Trophoblast cell (in vitro differentiated cells and primary cell): ENCODE measurements around the gene PEDS1.

ENCODE experiments used
- DNase-seq, 2 donors: peaks; one replicate each; pipeline ENCODE4 v3.0.0-alpha.2; 2016
- H2AFZ ChIP-seq: 2 replicates; pipeline ENCODE4 v1.6.1; 2013; ENCODE audit warnings: low read length, moderate library complexity, mild to moderate bottlenecking; ENCODE audit not compliant: insufficient read depth, poor library complexity
- H2AK5ac ChIP-seq: 2 replicates; pipeline ENCODE4 v1.6.1; 2013; ENCODE audit warnings: mild to moderate bottlenecking, low read length
- H2BK120ac ChIP-seq: 2 replicates; pipeline ENCODE4 v1.6.1; 2013; ENCODE audit warnings: low read length, mild to moderate bottlenecking, moderate library complexity; ENCODE audit not compliant: insufficient read depth, poor library complexity
- H2BK12ac ChIP-seq: 2 replicates; pipeline ENCODE4 v1.6.1; 2013; ENCODE audit warnings: mild to moderate bottlenecking, low read length, moderate library complexity
- H2BK5ac ChIP-seq: 2 replicates; pipeline ENCODE4 v1.6.1; 2013; ENCODE audit warnings: low read length, low read depth, moderate library complexity, mild to moderate bottlenecking; ENCODE audit not compliant: poor library complexity
- H3K14ac ChIP-seq: 2 replicates; pipeline ENCODE4 v1.6.1; 2013; ENCODE audit warnings: mild to moderate bottlenecking, low read length
- H3K18ac ChIP-seq: 2 replicates; pipeline ENCODE4 v1.6.1; 2013; ENCODE audit warnings: mild to moderate bottlenecking, low read length
- H3K23ac ChIP-seq: 2 replicates; pipeline ENCODE4 v1.6.1; 2013; ENCODE audit warnings: low read length
- H3K27ac ChIP-seq: 2 replicates; pipeline ENCODE4 v1.5.1; 2013; ENCODE audit warnings: low read depth, mild to moderate bottlenecking, inconsistent platforms, low read length, moderate library complexity
- H3K27me3 ChIP-seq: 2 replicates; pipeline ENCODE4 v1.6.1; 2013; ENCODE audit warnings: inconsistent platforms, mild to moderate bottlenecking, low read length, moderate library complexity; ENCODE audit not compliant: insufficient read depth
- H3K36me3 ChIP-seq, 2 experiments: 1 replicate in 1 of 2; 2 replicates in 1 of 2; pipeline ENCODE4 v1.6.1; 2013; ENCODE audit warnings: low read length in 2 of 2, mild to moderate bottlenecking in 2 of 2, moderate library complexity in 1 of 2; ENCODE audit not compliant: insufficient read depth in 2 of 2, control insufficient read depth in 1 of 2
- H3K4ac ChIP-seq: 2 replicates; pipeline ENCODE4 v1.6.1; 2013; ENCODE audit warnings: low read depth, mild to moderate bottlenecking, low read length, moderate library complexity
- H3K4me1 ChIP-seq, 2 experiments: 1 replicate in 1 of 2; 2 replicates in 1 of 2; pipeline ENCODE4 v1.6.1; 2013; ENCODE audit warnings: low read length in 2 of 2, mild to moderate bottlenecking in 2 of 2, moderate library complexity in 1 of 2; ENCODE audit not compliant: insufficient read depth in 2 of 2, control insufficient read depth in 1 of 2
- H3K4me2 ChIP-seq: 2 replicates; pipeline ENCODE4 v1.6.1; 2013; ENCODE audit warnings: inconsistent platforms, mild to moderate bottlenecking, low read length, moderate library complexity
- H3K4me3 ChIP-seq: 2 replicates; pipeline ENCODE4 v1.5.1; 2013; ENCODE audit warnings: mild to moderate bottlenecking, low read depth, low read length, inconsistent platforms
- H3K79me1 ChIP-seq: one replicate; pipeline ENCODE4 v1.6.1; 2013; ENCODE audit warnings: low read length
- H3K79me2 ChIP-seq: 2 replicates; pipeline ENCODE4 v1.6.1; 2013; ENCODE audit warnings: low read length, mild to moderate bottlenecking; ENCODE audit not compliant: control insufficient read depth, insufficient read depth, poor library complexity
- H3K9ac ChIP-seq: 2 replicates; pipeline ENCODE4 v1.6.1; 2013; ENCODE audit warnings: mild to moderate bottlenecking, low read length
- H3K9me3 ChIP-seq: 2 replicates; pipeline ENCODE4 v1.6.1; 2013; ENCODE audit warnings: low read depth, mild to moderate bottlenecking, control low read depth, inconsistent platforms, low read length; ENCODE audit not compliant: insufficient read depth
- H4K12ac ChIP-seq: 2 replicates; pipeline ENCODE4 v1.6.1; 2013; ENCODE audit warnings: low read depth, mild to moderate bottlenecking, low read length, moderate library complexity
- H4K8ac ChIP-seq: 2 replicates; pipeline ENCODE4 v1.6.1; 2013; ENCODE audit warnings: low read depth, mild to moderate bottlenecking, low read length, moderate library complexity
- H4K91ac ChIP-seq: one replicate; pipeline ENCODE4 v1.6.1; 2013; ENCODE audit warnings: low read depth, mild to moderate bottlenecking, low read length, moderate library complexity
- WGBS: extraction: QIAGEN DNeasy Blood & Tissue Kit; methylation state at CpG from one replicate; pipeline ENCODE4 v1.1.7; 2013; ENCODE audit warnings: missing lambda C conversion rate; ENCODE audit not compliant: insufficient read length, insufficient coverage; ENCODE audit errors: extremely low coverage; 5-methylcytosine and 5-hydroxymethylcytosine counted together

The PEDS1 gene

GRCh38 chr20:50149481-50150254 lies 3.9 kb downstream of the PEDS1 start:
- peak overlapping the region; percentile 54 for H2BK120ac ChIP-seq
- no peak overlapping the region for H4K8ac ChIP-seq
- H3K4me2 ChIP-seq: no peak overlapping the region
- H3K14ac ChIP-seq: peak overlapping the region; percentile 47
- H3K27me3 ChIP-seq: no peaks in the 10 kb centered on the region
- no peak overlapping the region for H4K91ac ChIP-seq
- H3K79me2 ChIP-seq: peaks cover 63% of the 10 kb centered on the region
- peaks cover 34% of the 10 kb centered on the region for H3K79me1 ChIP-seq
- H3K36me3 ChIP-seq: peaks cover 42 to 43% of the 10 kb centered on the region in 2 experiments
- no peak overlapping the region for H3K9ac ChIP-seq
- H3K27ac ChIP-seq: no peak overlapping the region
- WGBS: no CpG with 5 or more reads among the region's 16 CpGs
- H2AK5ac ChIP-seq: no peak overlapping the region
- H2BK5ac ChIP-seq: peak overlapping the region; percentile 74
- peak overlapping the region; percentile 37 for H4K12ac ChIP-seq
- peak overlapping the region; percentile 98 for H3K4ac ChIP-seq
- H3K4me1 ChIP-seq: peaks cover 42 to 63% of the 10 kb centered on the region in 2 experiments
- no peak overlapping the region for H2AFZ ChIP-seq
- no peak overlapping the region for H3K23ac ChIP-seq
- peak overlapping the region; percentile 85 for H3K18ac ChIP-seq
- no peaks in the 10 kb centered on the region for H3K9me3 ChIP-seq
- no peak overlapping the region for H2BK12ac ChIP-seq
- H3K4me3 ChIP-seq: no peak overlapping the region
- peak in 1 of 2 donors; percentile 52 for DNase-seq

- peak overlapping the region; percentile 12 for H4K91ac ChIP-seq
- no peaks in the 10 kb centered on the region for H3K27me3 ChIP-seq
- no peak overlapping the region for H3K9ac ChIP-seq
- H3K14ac ChIP-seq: no peak overlapping the region
- H3K36me3 ChIP-seq: peaks cover 57 to 60% of the 10 kb centered on the region in 2 experiments
- peak overlapping the region; percentile 61 for H3K4ac ChIP-seq
- H2AFZ ChIP-seq: no peak overlapping the region
- no peak overlapping the region for H2BK120ac ChIP-seq
- peaks cover 19% of the 10 kb centered on the region for H3K79me1 ChIP-seq
- H4K12ac ChIP-seq: no peak overlapping the region
- H3K23ac ChIP-seq: no peak overlapping the region
- no peak overlapping the region for H3K4me2 ChIP-seq
- no CpG with 5 or more reads among the region's 17 CpGs for WGBS
- H3K4me1 ChIP-seq: peaks cover 51 to 64% of the 10 kb centered on the region in 2 experiments
- H2BK12ac ChIP-seq: no peak overlapping the region
- peak in 1 of 2 donors; percentile 30 for DNase-seq
- H2AK5ac ChIP-seq: no peak overlapping the region
- no peak overlapping the region for H4K8ac ChIP-seq
- peaks cover 50% of the 10 kb centered on the region for H3K79me2 ChIP-seq
- H3K9me3 ChIP-seq: peaks cover 2% of the 10 kb centered on the region
- H2BK5ac ChIP-seq: peak overlapping the region; percentile 22
- H3K18ac ChIP-seq: no peak overlapping the region
- peak overlapping the region; percentile 1 for H3K27ac ChIP-seq
- H3K4me3 ChIP-seq: no peak overlapping the region
Measured at GRCh38 chr20:50146732-50147662, 6.5 kb downstream of the PEDS1 start.

GRCh38 chr20:50146214-50146613 lies 7.3 kb downstream of the PEDS1 start:
- H3K4me1 ChIP-seq: peaks cover 48 to 59% of the 10 kb centered on the region in 2 experiments
- peaks cover 13% of the 10 kb centered on the region for H3K79me1 ChIP-seq
- peak overlapping the region; percentile 1 for H3K27ac ChIP-seq
- no peak overlapping the region for H3K14ac ChIP-seq
- H3K4ac ChIP-seq: peak overlapping the region; percentile 37
- peaks cover 2% of the 10 kb centered on the region for H3K9me3 ChIP-seq
- no peak overlapping the region for H2AK5ac ChIP-seq
- H4K91ac ChIP-seq: no peak overlapping the region
- H3K4me3 ChIP-seq: no peak overlapping the region
- no peaks in the 10 kb centered on the region for H3K27me3 ChIP-seq
- H2AFZ ChIP-seq: no peak overlapping the region
- H3K36me3 ChIP-seq: peaks cover 65 to 67% of the 10 kb centered on the region in 2 experiments
- no peak overlapping the region for H3K4me2 ChIP-seq
- WGBS: no CpG with 5 or more reads among the region's 6 CpGs
- H3K9ac ChIP-seq: no peak overlapping the region
- no peak overlapping the region for H2BK12ac ChIP-seq
- H2BK120ac ChIP-seq: no peak overlapping the region
- H2BK5ac ChIP-seq: no peak overlapping the region
- no peak overlapping the region for H4K8ac ChIP-seq
- no peak overlapping the region for H3K18ac ChIP-seq
- no peak overlapping the region for H4K12ac ChIP-seq
- H3K79me2 ChIP-seq: peaks cover 47% of the 10 kb centered on the region
- DNase-seq: no peak
- no peak overlapping the region for H3K23ac ChIP-seq

DNA sequence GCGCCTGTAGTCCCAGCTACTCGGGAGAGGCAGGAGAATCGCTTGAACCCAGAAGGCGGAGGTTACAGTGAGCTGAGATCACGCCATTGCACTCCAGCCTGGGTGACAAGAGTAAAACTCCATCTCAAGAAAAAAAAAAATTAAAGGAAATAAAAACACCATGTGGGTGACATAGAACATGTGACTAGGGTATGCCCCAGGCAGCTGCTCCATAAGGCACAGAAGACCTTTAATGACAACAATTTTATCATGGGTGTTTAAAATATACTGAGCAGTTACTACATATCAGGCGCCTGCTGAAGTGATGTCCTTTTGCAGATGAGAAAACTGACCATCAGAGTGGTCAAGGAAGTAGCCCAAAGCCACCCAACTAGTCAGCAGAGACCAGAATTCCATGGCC lies 8.0 kb downstream of the PEDS1 start:
- no peak overlapping the region for H3K9ac ChIP-seq
- no peak overlapping the region for H4K12ac ChIP-seq
- H3K14ac ChIP-seq: no peak overlapping the region
- H3K23ac ChIP-seq: no peak overlapping the region
- no peak overlapping the region for H3K4me3 ChIP-seq
- H3K9me3 ChIP-seq: peaks cover 2% of the 10 kb centered on the region
- H3K4ac ChIP-seq: peak overlapping the region; percentile 37
- H2AFZ ChIP-seq: no peak overlapping the region
- H3K4me1 ChIP-seq: peaks cover 46 to 54% of the 10 kb centered on the region in 2 experiments
- H3K4me2 ChIP-seq: no peak overlapping the region
- no peak overlapping the region for H2BK5ac ChIP-seq
- no CpG with 5 or more reads among the region's 6 CpGs for WGBS
- no peak overlapping the region for H2AK5ac ChIP-seq
- H2BK120ac ChIP-seq: no peak overlapping the region
- no peak for DNase-seq
- no peak overlapping the region for H2BK12ac ChIP-seq
- peaks cover 7% of the 10 kb centered on the region for H3K79me1 ChIP-seq
- H4K91ac ChIP-seq: no peak overlapping the region
- H3K27ac ChIP-seq: no peak overlapping the region
- peaks cover 71 to 73% of the 10 kb centered on the region in 2 experiments for H3K36me3 ChIP-seq
- peaks cover 47% of the 10 kb centered on the region for H3K79me2 ChIP-seq
- no peak overlapping the region for H4K8ac ChIP-seq
- H3K18ac ChIP-seq: no peak overlapping the region
- no peaks in the 10 kb centered on the region for H3K27me3 ChIP-seq
